OCI-LY1 (cell line): ENCODE results near the gene ASH1L.

Source experiments
- H2AFZ ChIP-seq: fragments of 200-600 bp; sonication (generic), shearing (Covaris generic); 2 replicates; pipeline ENCODE4 v1.6.0; 2014; ENCODE audit warnings: antibody characterized with exemption, mild to moderate bottlenecking, low read length
- H3F3A ChIP-seq: fragments of 200-600 bp; sonication (generic), shearing (Covaris generic); 2 replicates; pipeline ENCODE4 v1.6.0; 2014; ENCODE audit warnings: mild to moderate bottlenecking, antibody characterized with exemption, low read length, moderate library complexity; ENCODE audit not compliant: insufficient read depth
- H3K27ac ChIP-seq: fragments of 200-600 bp; sonication (generic); 2 replicates; pipeline ENCODE4 v1.5.1; 2014; ENCODE audit warnings: low read length, mixed run types, mild to moderate bottlenecking, low read depth; ENCODE audit not compliant: poor library complexity, severe bottlenecking
- H3K27me3 ChIP-seq: fragments of 200-600 bp; sonication (generic); 2 replicates; pipeline ENCODE4 v1.6.0; 2014; ENCODE audit warnings: antibody characterized with exemption, mild to moderate bottlenecking, low read length, moderate library complexity; ENCODE audit not compliant: insufficient read depth
- H3K36me3 ChIP-seq: fragments of 200-600 bp; sonication (generic); 2 replicates; pipeline ENCODE4 v1.6.1; 2014; ENCODE audit warnings: mild to moderate bottlenecking, antibody characterized with exemption, low read length, moderate library complexity, mixed read lengths; ENCODE audit not compliant: insufficient read depth
- H3K4me1 ChIP-seq: fragments of 200-600 bp; sonication (generic); 2 replicates; pipeline ENCODE4 v1.5.1; 2014; ENCODE audit warnings: mild to moderate bottlenecking, low read length, moderate library complexity; ENCODE audit not compliant: insufficient read depth, severe bottlenecking
- H3K4me2 ChIP-seq: fragments of 200-600 bp; sonication (generic), shearing (Covaris generic); 2 replicates; pipeline ENCODE4 v1.6.1; 2014; ENCODE audit warnings: low read length
- H3K4me3 ChIP-seq: fragments of 200-600 bp; sonication (generic); 2 replicates; pipeline ENCODE4 v1.5.1; 2014; ENCODE audit warnings: low read length, low read depth, mild to moderate bottlenecking, mixed read lengths; ENCODE audit not compliant: poor library complexity, severe bottlenecking
- H3K79me2 ChIP-seq: fragments of 200-600 bp; shearing (Covaris generic); 2 replicates; pipeline ENCODE4 v1.6.1; 2016; ENCODE audit warnings: mixed run types, low read length, mixed read lengths; ENCODE audit not compliant: insufficient read depth
- H3K9ac ChIP-seq: fragments of 200-600 bp; sonication (generic), shearing (Covaris generic); 2 replicates; pipeline ENCODE4 v1.6.1; 2014; ENCODE audit warnings: mild to moderate bottlenecking, low read length, mixed read lengths
- H3K9me2 ChIP-seq: fragments of 200-600 bp; sonication (generic), shearing (Covaris generic); 2 replicates; pipeline ENCODE4 v1.6.1; 2014; ENCODE audit warnings: low read depth, mild to moderate bottlenecking, low read length, mixed read lengths
- H3K9me3 ChIP-seq: fragments of 200-600 bp; shearing (Covaris generic); 2 replicates; pipeline ENCODE4 v1.6.1; 2014; ENCODE audit warnings: low read length, mixed read lengths
- H4K20me1 ChIP-seq: fragments of 200-600 bp; sonication (generic), shearing (Covaris generic); 2 replicates; pipeline ENCODE4 v1.6.0; 2016; ENCODE audit warnings: mild to moderate bottlenecking, low read length; ENCODE audit not compliant: insufficient read depth
- CTCF ChIP-seq: fragments of 200-600 bp; sonication (generic), shearing (Covaris generic); IDR thresholded peaks from 2 replicates; pipeline ENCODE4 v1.5.1; 2017; ENCODE audit warnings: mild to moderate bottlenecking, antibody characterized with exemption, low read length, moderate library complexity, mixed read lengths
- EZH2 ChIP-seq: fragments of 200-600 bp; sonication (generic), shearing (Covaris generic); IDR thresholded peaks from 2 replicates; pipeline ENCODE4 v1.8.0; 2017; ENCODE audit warnings: borderline replicate concordance, mixed run types, mild to moderate bottlenecking, antibody characterized with exemption, low read length, moderate library complexity, mixed read lengths

The ASH1L gene

GRCh38 chr1:155324717-155325602 is 237.6 kb downstream of the ASH1L start:
- peaks cover 41% of the 10 kb centered on the region for H3K4me1 ChIP-seq
- peaks cover 7% of the 10 kb centered on the region; the same call in 1 of the 2 replicates for H3K36me3 ChIP-seq
- peak overlapping the region; percentile 12 for H3K27ac ChIP-seq
- H2AFZ ChIP-seq: no peak overlapping the region
- peak overlapping the region; percentile 97 for H3K4me2 ChIP-seq
- peak overlapping the region; percentile 88 for H3K9ac ChIP-seq
- no peaks in the 10 kb centered on the region for H3K27me3 ChIP-seq
- no peaks in the 10 kb centered on the region for H3K9me3 ChIP-seq
- H3F3A ChIP-seq: peaks cover 4% of the 10 kb centered on the region; the same call in 1 of the 2 replicates
- no peaks in the 10 kb centered on the region for H3K79me2 ChIP-seq
- no peaks in the 10 kb centered on the region for H3K9me2 ChIP-seq
- H4K20me1 ChIP-seq: no peaks in the 10 kb centered on the region
- peak overlapping the region; percentile 83 for H3K4me3 ChIP-seq
- TF ChIP-seq CTCF (peak; percentile 35; the same call in 1 of the 2 replicates), EZH2 (no peak)

- TF ChIP-seq CTCF (no peak), EZH2 (no peak)
- peak overlapping the region; percentile 88 for H3K9ac ChIP-seq
- H3K79me2 ChIP-seq: no peaks in the 10 kb centered on the region
- H2AFZ ChIP-seq: peak overlapping the region; percentile 44
- peak overlapping the region; percentile 81 for H3K27ac ChIP-seq
- no peaks in the 10 kb centered on the region for H4K20me1 ChIP-seq
- peaks cover 4% of the 10 kb centered on the region; the same call in 1 of the 2 replicates for H3F3A ChIP-seq
- H3K4me1 ChIP-seq: peaks cover 49% of the 10 kb centered on the region
- H3K4me3 ChIP-seq: peak overlapping the region; percentile 83
- peak overlapping the region; percentile 97 for H3K4me2 ChIP-seq
- H3K27me3 ChIP-seq: no peaks in the 10 kb centered on the region
- no peaks in the 10 kb centered on the region for H3K9me3 ChIP-seq
- H3K9me2 ChIP-seq: no peaks in the 10 kb centered on the region
- H3K36me3 ChIP-seq: peaks cover 12% of the 10 kb centered on the region; the same call in 1 of the 2 replicates
These were observed 238.4 kb downstream of the ASH1L start for GRCh38 chr1:155324037-155324716.

DNA sequence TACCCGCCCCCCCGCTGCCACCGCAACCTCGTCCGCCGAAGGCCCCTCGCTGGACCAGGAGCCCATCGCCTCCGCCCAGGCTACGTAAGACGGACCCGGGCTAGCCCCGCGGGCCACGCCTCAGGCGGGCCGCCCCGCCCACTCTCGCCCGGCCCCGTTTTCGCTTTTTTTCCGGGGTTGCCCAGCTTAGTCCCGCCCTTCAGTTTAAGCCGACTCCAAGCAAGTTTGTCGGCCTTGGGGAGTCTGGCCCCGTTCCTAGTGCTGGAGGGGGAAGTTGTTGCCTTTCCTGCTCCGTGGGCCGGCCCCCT is 238.9 kb downstream of the ASH1L start:
- no peak for TF ChIP-seq EZH2
- TF ChIP-seq CTCF: no peak
- Histone ChIP-seq H2AFZ (peak overlapping the region; percentile 44), H3K4me3 (peak overlapping the region; percentile 83), H3K4me1 (peaks cover 49% of the 10 kb centered on the region), H3K9me3 (no peaks in the 10 kb centered on the region), H3K4me2 (peak overlapping the region; percentile 97), H3K9me2 (no peaks in the 10 kb centered on the region), H3F3A (peaks cover 4% of the 10 kb centered on the region; the same call in 1 of the 2 replicates), H4K20me1 (no peaks in the 10 kb centered on the region), H3K36me3 (peaks cover 17% of the 10 kb centered on the region; the same call in 1 of the 2 replicates), H3K27me3 (no peaks in the 10 kb centered on the region), H3K27ac (peak overlapping the region; percentile 81), H3K9ac (peak overlapping the region; percentile 88), H3K79me2 (no peaks in the 10 kb centered on the region)
